ENCODE measurements around the gene PPDPF. TPM values are rescaled to one million over a fixed set of nuclear protein-coding genes. Genes with fewer than 3 reads are reported as not detected.

Gene PPDPF
- total and polyA plus RNA-seq, 2 donors (not counting 3 experiments of a cell fraction or from before 2014, with no cell fraction given): 52.2 to 219 TPM

DNA sequence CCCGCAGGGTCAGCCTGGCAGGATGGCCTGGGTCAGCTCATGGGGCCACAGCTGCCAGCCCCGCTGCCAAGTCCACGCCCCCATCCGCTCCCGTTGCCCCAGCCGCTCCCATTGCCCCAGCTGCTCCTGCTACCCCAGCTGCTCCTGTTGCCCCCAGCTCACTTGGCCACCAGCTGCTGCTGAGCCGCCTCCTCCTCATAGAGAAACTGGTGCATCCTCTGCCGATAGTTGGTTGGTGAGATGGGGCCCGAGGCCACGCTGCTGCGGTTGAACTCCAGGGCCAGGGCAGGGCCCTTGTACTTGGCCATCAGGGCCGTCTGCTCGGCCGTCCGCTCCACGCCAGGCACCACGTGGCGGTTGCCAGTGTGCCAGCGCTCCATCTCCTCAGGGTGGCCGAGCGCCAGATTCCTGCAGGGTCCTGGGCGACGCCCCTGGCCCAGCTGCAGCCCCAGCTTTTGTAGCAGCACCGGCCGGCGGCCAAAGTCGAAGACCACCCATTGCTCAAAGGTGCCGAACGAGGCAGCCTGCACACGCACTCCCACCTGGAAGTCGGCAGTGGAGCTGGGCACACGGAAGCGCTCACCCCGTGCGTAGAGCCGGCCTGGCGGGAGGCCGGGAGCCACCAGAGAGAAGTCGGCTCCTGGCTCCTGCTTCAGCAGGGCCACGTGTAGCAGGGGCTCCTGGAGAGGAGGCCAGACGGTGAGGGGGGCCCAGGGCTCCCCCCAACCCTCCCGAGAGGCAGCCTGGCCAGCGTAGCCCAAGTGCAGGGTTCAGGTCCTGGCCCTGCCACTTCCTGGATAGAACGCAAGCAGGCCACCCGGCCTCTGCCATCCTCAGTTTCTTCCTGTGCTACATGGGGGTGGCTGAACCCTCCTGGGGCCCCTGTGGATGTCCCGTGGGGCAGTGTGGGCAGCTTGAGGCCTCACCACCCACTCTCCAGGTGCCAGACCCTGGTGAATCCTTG lies 48.7 kb downstream of the PPDPF start:
- POLR2A ChIA-PET: no interaction called here
- H3K79me2 ChIP-seq (ENCODE audit: control insufficient read depth, insufficient read depth, low read length): peaks cover 5% of the 10 kb centered on the region
- intact Hi-C loops (cut with micrococcal nuclease) (no loop called here), dilution Hi-C loops (cut with MboI; ENCODE audit: extremely low pct_ligation_motif_present, low sequenced_read_pairs) (no loop called here)
- FAIRE-seq: no peak
- no peaks in the 10 kb centered on the region for H3K9me3 ChIP-seq (replicated peaks; ENCODE audit: control insufficient read depth, insufficient read depth, low read length)
- no peak overlapping the region for H3K9ac ChIP-seq (replicated peaks; ENCODE audit: extremely low read depth, insufficient read depth, low read length)
- H3K27ac ChIP-seq (ENCODE audit: insufficient read depth, low read depth, low read length): no peak overlapping the region
- no TSS peak for BruUV-seq (replicated peaks)
- peaks cover 8% of the 10 kb centered on the region for H3K4me1 ChIP-seq (ENCODE audit: control insufficient read depth, extremely low read depth, insufficient read depth, low read length)
- no peak overlapping the region for H3K4me2 ChIP-seq (ENCODE audit: insufficient read depth, low read length)
- H3K4me3 ChIP-seq (replicated peaks in 1 of 3; ENCODE audit: insufficient read depth in 1 of 3, low read depth in 1 of 3, low read length in 3 of 3): no peak overlapping the region
- no peak overlapping the region for H2AFZ ChIP-seq (ENCODE audit: low read depth, low read length)
- H3K36me3 ChIP-seq (ENCODE audit: control insufficient read depth in 2 of 2, extremely low read depth in 1 of 2, insufficient read depth in 2 of 2, low read length in 2 of 2): peaks cover 0 to 4% of the 10 kb centered on the region in 2 experiments
- TF ChIP-seq, protein P1, sequence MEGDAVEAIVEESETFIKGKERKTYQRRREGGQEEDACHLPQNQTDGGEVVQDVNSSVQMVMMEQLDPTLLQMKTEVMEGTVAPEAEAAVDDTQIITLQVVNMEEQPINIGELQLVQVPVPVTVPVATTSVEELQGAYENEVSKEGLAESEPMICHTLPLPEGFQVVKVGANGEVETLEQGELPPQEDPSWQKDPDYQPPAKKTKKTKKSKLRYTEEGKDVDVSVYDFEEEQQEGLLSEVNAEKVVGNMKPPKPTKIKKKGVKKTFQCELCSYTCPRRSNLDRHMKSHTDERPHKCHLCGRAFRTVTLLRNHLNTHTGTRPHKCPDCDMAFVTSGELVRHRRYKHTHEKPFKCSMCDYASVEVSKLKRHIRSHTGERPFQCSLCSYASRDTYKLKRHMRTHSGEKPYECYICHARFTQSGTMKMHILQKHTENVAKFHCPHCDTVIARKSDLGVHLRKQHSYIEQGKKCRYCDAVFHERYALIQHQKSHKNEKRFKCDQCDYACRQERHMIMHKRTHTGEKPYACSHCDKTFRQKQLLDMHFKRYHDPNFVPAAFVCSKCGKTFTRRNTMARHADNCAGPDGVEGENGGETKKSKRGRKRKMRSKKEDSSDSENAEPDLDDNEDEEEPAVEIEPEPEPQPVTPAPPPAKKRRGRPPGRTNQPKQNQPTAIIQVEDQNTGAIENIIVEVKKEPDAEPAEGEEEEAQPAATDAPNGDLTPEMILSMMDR (IDR thresholded peaks at IDR 0.05; ENCODE audit: extremely low read depth in 1 of 2, insufficient read depth in 1 of 2, low read depth in 1 of 2, low read length in 2 of 2): no peak
- no peaks in the 10 kb centered on the region for H3K9me1 ChIP-seq (replicated peaks; ENCODE audit: control insufficient read depth, extremely low read depth, insufficient read depth, low read length)
- no peak for DNase-seq (ENCODE audit: low read depth, low spot score)
- H4K20me1 ChIP-seq (replicated peaks; ENCODE audit: control insufficient read depth, extremely low read depth, insufficient read depth, low read length): no peaks in the 10 kb centered on the region
- no peaks in the 10 kb centered on the region for H3K27me3 ChIP-seq (ENCODE audit: control insufficient read depth in 2 of 2, insufficient read depth in 2 of 2, low read length in 2 of 2)
- CTCF ChIA-PET: no interaction called here

DNA sequence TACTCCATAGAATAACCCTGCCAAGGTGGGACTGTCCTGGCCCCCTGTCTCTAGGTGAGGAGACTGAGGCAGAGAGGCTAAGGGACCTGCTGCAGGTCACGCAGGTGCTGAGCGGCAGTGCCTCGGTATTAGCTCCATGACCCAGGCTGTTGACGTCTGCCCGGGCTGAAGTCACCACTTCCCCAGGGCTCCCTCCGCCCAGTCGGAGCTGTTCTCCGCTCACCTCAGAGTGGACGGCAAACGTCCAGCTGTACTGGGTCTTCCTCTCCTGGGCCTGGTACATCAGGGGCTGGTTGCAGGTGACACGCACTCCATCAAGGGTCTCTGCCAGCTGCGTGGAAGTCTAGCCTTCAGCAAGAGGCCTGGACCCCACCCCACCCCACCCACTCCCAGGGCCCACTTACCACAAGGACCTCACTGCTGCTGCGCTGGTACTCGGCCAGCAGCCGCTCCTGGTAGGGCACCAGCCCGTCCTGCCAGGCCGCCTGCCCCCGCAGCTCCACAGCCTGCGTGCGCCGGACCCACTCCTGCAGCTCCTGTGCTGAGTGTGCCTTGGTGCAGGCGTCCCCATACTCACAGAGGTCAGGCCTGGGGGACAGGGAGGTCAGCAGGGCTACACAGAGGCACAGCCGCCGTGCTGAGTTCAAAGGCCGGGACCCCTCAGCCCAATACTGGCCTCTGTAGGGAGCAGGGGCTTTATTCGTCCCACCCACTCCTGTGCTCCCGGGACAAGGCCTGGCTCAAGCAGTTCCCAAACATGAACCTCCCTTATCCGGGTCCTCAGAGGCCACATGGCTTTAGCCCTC lies 49.9 kb downstream of the PPDPF start:
- Histone ChIP-seq H4K20me1 (replicated peaks; ENCODE audit: control insufficient read depth, extremely low read depth, insufficient read depth, low read length) (no peaks in the 10 kb centered on the region), H3K9me1 (replicated peaks; ENCODE audit: control insufficient read depth, extremely low read depth, insufficient read depth, low read length) (no peaks in the 10 kb centered on the region), H3K4me1 (ENCODE audit: control insufficient read depth, extremely low read depth, insufficient read depth, low read length) (peaks cover 10% of the 10 kb centered on the region), H3K36me3 (ENCODE audit: control insufficient read depth in 2 of 2, extremely low read depth in 1 of 2, insufficient read depth in 2 of 2, low read length in 2 of 2) (no peaks in the 10 kb centered on the region), H3K27me3 (ENCODE audit: control insufficient read depth in 2 of 2, insufficient read depth in 2 of 2, low read length in 2 of 2) (no peaks in the 10 kb centered on the region), H3K9ac (replicated peaks; ENCODE audit: extremely low read depth, insufficient read depth, low read length) (no peak overlapping the region), H3K9me3 (replicated peaks; ENCODE audit: control insufficient read depth, insufficient read depth, low read length) (no peaks in the 10 kb centered on the region), H2AFZ (ENCODE audit: low read depth, low read length) (no peak overlapping the region), H3K27ac (ENCODE audit: insufficient read depth, low read depth, low read length) (no peak overlapping the region), H3K79me2 (ENCODE audit: control insufficient read depth, insufficient read depth, low read length) (peaks cover 5% of the 10 kb centered on the region), H3K4me2 (ENCODE audit: insufficient read depth, low read length) (no peak overlapping the region), H3K4me3 (replicated peaks in 1 of 3; ENCODE audit: insufficient read depth in 1 of 3, low read depth in 1 of 3, low read length in 3 of 3) (no peak overlapping the region)
- no peak for TF ChIP-seq EZH2 (IDR thresholded peaks at IDR 0.05; ENCODE audit: borderline replicate concordance, low read depth, low read length, severe bottlenecking)
- no peak for TF ChIP-seq JUN (IDR thresholded peaks at IDR 0.05; ENCODE audit: borderline replicate concordance, insufficient read depth, insufficient read length, low read depth)
- TF ChIP-seq, protein P2, sequence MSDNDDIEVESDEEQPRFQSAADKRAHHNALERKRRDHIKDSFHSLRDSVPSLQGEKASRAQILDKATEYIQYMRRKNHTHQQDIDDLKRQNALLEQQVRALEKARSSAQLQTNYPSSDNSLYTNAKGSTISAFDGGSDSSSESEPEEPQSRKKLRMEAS (IDR thresholded peaks at IDR 0.05; ENCODE audit: insufficient read depth, insufficient read length): no peak
- TF ChIP-seq POLR2AphosphoS5 (IDR thresholded peaks at IDR 0.05; ENCODE audit: insufficient read depth, low read depth, low read length): no peak
- no peak for TF ChIP-seq POLR2A (IDR thresholded peaks at IDR 0.05; ENCODE audit: low read depth, low read length)
- TF ChIP-seq MYC (IDR thresholded peaks at IDR 0.05; ENCODE audit: low read depth, low read length): no peak
- no peak for TF ChIP-seq FOS (IDR thresholded peaks at IDR 0.05; ENCODE audit: borderline replicate concordance, insufficient read depth, low read length)
- TF ChIP-seq GATA2 (IDR thresholded peaks at IDR 0.05; ENCODE audit: insufficient read depth, insufficient read length, low read depth, low read length): no peak
- TF ChIP-seq, protein P1 (IDR thresholded peaks at IDR 0.05; ENCODE audit: extremely low read depth in 1 of 2, insufficient read depth in 1 of 2, low read depth in 1 of 2, low read length in 2 of 2): no peak
- DNase-seq (ENCODE audit: low read depth, low spot score): no peak
- intact Hi-C loops (cut with micrococcal nuclease) (loop anchor here (5.0 kb wide), 1 partner anchor 57 kb away; the partner anchor contains the start of gene GMEB2), dilution Hi-C loops (cut with MboI; ENCODE audit: extremely low pct_ligation_motif_present, low sequenced_read_pairs) (no loop called here)
- no TSS peak for BruUV-seq (replicated peaks)
- FAIRE-seq: no peak
- POLR2A ChIA-PET: no interaction called here
- CTCF ChIA-PET: interaction anchor here (0.8 kb wide), 1 partner anchor 74 kb away, joined by 3 read pairs; no protein-coding TSS in a partner anchor
